ENCODE measurements around the gene CCDC33.

CCDC33 gene

GRCh38 chr15:74364936-74365597, 128.9 kb downstream of the CCDC33 start:
- DNase-seq (ENCODE audit: low spot score): no peak

GRCh38 chr15:74365598-74366445, 129.7 kb downstream of the CCDC33 start:
- peak; percentile 83 for DNase-seq (ENCODE audit: low spot score)

- DNase-seq (ENCODE audit: low spot score): no peak
These were observed 131.2 kb downstream of the CCDC33 start, which contains the start of gene CYP11A1 for GRCh38 chr15:74367296-74367854. TSS of gene CYP11A1 (minus strand) at chr15:74367646. CDS start at chr15:74367585, 61 bp downstream.

- no peak for DNase-seq (ENCODE audit: low spot score)
These were observed 132.0 kb downstream of the CCDC33 start for GRCh38 chr15:74368121-74368520.

GRCh38 chr15:74369084-74369745, 133.1 kb downstream of the CCDC33 start:
- no peak for DNase-seq (ENCODE audit: low spot score)

- DNase-seq (ENCODE audit: low spot score): no peak
These were observed 133.6 kb downstream of the CCDC33 start for GRCh38 chr15:74369756-74370155.

- no peak for DNase-seq (ENCODE audit: low spot score)
These were observed 134.3 kb downstream of the CCDC33 start for GRCh38 chr15:74370471-74370870.

GRCh38 chr15:74373056-74373650, 137.0 kb downstream of the CCDC33 start:
- no peak for DNase-seq (ENCODE audit: low spot score)

GRCh38 chr15:74373731-74374647, 137.9 kb downstream of the CCDC33 start:
- DNase-seq (ENCODE audit: low spot score): peak; percentile 96

- DNase-seq (ENCODE audit: low spot score): no peak
These were observed 138.6 kb downstream of the CCDC33 start for GRCh38 chr15:74374648-74375302.

- peak; percentile 77 for DNase-seq (ENCODE audit: low spot score)
These were observed 139.2 kb downstream of the CCDC33 start for GRCh38 chr15:74375303-74375693.

GRCh38 chr15:74376226-74376625, 140.1 kb downstream of the CCDC33 start:
- DNase-seq (ENCODE audit: low spot score): no peak

- DNase-seq (ENCODE audit: low spot score): no peak
These were observed 140.9 kb downstream of the CCDC33 start for GRCh38 chr15:74376825-74377581.

- DNase-seq (ENCODE audit: low spot score): no peak
These were observed 142.0 kb downstream of the CCDC33 start for GRCh38 chr15:74377831-74378766.

- no peak for DNase-seq (ENCODE audit: low spot score)
These were observed 142.7 kb downstream of the CCDC33 start for GRCh38 chr15:74378848-74379247.

GRCh38 chr15:74380361-74381189, 144.4 kb downstream of the CCDC33 start:
- no peak for DNase-seq (ENCODE audit: low spot score)

- no peak for DNase-seq (ENCODE audit: low spot score)
These were observed 145.0 kb downstream of the CCDC33 start for GRCh38 chr15:74381190-74381453.

GRCh38 chr15:74381481-74381880, 145.4 kb downstream of the CCDC33 start:
- no peak for DNase-seq (ENCODE audit: low spot score)
